ENCODE results near the gene GLI1. TPM values are rescaled to one million over a fixed set of nuclear protein-coding genes. Genes with fewer than 3 reads are reported as not detected.

Gene GLI1
- total RNA-seq, 1 donor from 2014 or later: 0.93 TPM

DNA sequence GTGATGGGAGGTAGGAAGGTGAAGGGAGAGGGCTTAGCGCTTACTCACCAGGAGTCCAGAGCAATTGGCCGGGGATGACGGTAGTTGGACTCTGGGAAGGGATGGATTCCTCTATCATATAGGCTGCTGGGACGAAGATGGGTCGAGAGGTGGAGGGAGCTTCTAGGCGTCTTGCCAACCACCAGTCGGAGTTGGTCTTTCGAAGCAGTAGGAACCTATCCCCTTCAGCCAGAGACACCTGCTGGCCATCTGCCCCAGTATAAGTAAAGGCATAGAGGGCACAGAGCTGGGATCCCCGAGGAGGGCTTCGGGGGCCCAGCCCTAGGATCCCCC, 19.4 kb downstream of the GLI1 start:
- TF ChIP-seq, protein P1, sequence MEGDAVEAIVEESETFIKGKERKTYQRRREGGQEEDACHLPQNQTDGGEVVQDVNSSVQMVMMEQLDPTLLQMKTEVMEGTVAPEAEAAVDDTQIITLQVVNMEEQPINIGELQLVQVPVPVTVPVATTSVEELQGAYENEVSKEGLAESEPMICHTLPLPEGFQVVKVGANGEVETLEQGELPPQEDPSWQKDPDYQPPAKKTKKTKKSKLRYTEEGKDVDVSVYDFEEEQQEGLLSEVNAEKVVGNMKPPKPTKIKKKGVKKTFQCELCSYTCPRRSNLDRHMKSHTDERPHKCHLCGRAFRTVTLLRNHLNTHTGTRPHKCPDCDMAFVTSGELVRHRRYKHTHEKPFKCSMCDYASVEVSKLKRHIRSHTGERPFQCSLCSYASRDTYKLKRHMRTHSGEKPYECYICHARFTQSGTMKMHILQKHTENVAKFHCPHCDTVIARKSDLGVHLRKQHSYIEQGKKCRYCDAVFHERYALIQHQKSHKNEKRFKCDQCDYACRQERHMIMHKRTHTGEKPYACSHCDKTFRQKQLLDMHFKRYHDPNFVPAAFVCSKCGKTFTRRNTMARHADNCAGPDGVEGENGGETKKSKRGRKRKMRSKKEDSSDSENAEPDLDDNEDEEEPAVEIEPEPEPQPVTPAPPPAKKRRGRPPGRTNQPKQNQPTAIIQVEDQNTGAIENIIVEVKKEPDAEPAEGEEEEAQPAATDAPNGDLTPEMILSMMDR (IDR thresholded peaks at IDR 0.05; ENCODE audit: borderline replicate concordance): no peak
- DNase-seq: no peak
- Histone ChIP-seq H3K27me3 (ENCODE audit: low read depth) (peaks cover 92% of the 10 kb centered on the region), H3K36me3 (no peaks in the 10 kb centered on the region), H3K9me3 (replicated peaks) (no peaks in the 10 kb centered on the region), H3K27ac (replicated peaks) (peak overlapping the region; percentile 41), H3K4me3 (no peak overlapping the region), H3K4me1 (peaks cover 20% of the 10 kb centered on the region)
- intact Hi-C loops (cut with micrococcal nuclease): no loop called here

GRCh38 chr12:57479376-57480115, 20.0 kb downstream of the GLI1 start, which contains the start of gene ARHGAP9:
Gene ARHGAP9 (minus strand): TSS chr12:57479866. CDS start chr12:57479406, 460 bp downstream.
- Histone ChIP-seq H3K4me1 (peaks cover 19% of the 10 kb centered on the region), H3K27me3 (ENCODE audit: low read depth) (peaks cover 87% of the 10 kb centered on the region), H3K36me3 (no peaks in the 10 kb centered on the region), H3K27ac (replicated peaks) (peak within 1 kb of the TSS; percentile 41), H3K4me3 (no peak within 1 kb of the TSS), H3K9me3 (replicated peaks) (no peaks in the 10 kb centered on the region)
- TF ChIP-seq, protein P1 (IDR thresholded peaks at IDR 0.05; ENCODE audit: borderline replicate concordance): no peak
- DNase-seq: no peak
- intact Hi-C loops (cut with micrococcal nuclease): no loop called here

DNA sequence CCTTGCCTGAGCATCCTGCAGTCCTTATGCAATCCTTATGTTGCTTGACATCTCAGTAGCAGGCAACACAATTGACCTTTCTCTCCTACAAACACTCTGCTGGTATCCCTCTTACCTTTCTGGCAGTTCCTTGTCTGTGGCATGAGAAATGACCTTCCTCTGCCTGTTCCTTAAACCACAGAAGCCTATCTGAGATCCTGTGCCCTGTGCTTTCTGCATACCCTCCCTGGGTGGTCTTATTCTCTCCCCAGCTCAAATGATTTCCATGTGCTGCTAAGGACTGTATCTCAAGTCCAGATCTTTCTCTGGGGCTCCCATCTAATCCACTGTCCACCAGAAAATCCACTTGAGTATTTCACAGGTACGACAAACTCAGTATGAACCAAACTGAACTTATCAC, 22.1 kb downstream of the GLI1 start:
- DNase-seq: no peak
- Histone ChIP-seq H3K4me3 (no peak overlapping the region), H3K9me3 (replicated peaks) (no peaks in the 10 kb centered on the region), H3K27ac (replicated peaks) (no peak overlapping the region), H3K27me3 (ENCODE audit: low read depth) (peaks cover 65% of the 10 kb centered on the region), H3K4me1 (no peaks in the 10 kb centered on the region), H3K36me3 (no peaks in the 10 kb centered on the region)
- intact Hi-C loops (cut with micrococcal nuclease): no loop called here
- TF ChIP-seq, protein P1 (IDR thresholded peaks at IDR 0.05; ENCODE audit: borderline replicate concordance): no peak

DNA sequence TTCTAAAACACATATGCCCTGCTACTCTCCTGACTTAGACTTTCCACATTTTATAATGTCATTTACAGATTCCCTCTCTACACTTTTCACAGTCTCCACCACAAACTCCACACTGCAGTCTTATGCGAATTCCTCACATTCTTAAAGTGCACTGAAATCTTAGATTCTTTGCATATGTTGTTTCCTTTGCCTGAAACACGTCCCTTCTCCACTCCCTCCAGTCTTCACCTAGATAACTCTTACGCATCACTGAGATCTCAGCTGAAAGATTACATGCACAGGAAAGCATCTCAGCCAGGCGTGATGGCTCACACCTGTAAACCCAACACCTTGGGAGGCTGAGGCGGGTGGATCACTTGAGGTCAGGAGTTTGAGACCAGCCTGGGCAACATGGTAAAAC, 23.9 kb downstream of the GLI1 start:
- intact Hi-C loops (cut with micrococcal nuclease): no loop called here
- no peaks in the 10 kb centered on the region for H3K36me3 ChIP-seq
- peaks cover 10% of the 10 kb centered on the region for H3K4me1 ChIP-seq
- H3K4me3 ChIP-seq: no peak overlapping the region
- H3K27ac ChIP-seq (replicated peaks): no peak overlapping the region
- no peak for DNase-seq
- TF ChIP-seq, protein P1 (IDR thresholded peaks at IDR 0.05; ENCODE audit: borderline replicate concordance): no peak
- H3K27me3 ChIP-seq (ENCODE audit: low read depth): peaks cover 47% of the 10 kb centered on the region
- no peaks in the 10 kb centered on the region for H3K9me3 ChIP-seq (replicated peaks)

DNA sequence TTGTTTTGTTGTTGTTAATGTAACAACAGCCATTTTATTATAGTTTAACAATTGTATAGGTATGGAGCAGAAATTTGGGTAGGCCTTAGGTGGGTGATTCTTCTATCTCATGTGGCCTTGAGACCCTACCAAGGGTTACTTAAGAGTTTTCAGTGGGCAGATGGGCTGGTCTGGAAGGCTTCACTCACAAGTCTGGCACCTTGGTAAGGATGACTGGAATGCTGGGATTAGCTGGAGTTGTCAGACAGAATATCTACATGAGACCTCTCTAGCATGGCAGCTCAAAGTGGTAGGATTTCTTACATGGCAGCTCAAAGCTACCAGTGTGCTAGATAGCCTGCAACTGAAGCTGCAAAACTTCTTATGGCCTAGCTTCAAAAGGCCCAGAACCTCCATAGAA, 26.1 kb downstream of the GLI1 start:
- no peaks in the 10 kb centered on the region for H3K9me3 ChIP-seq (replicated peaks)
- intact Hi-C loops (cut with micrococcal nuclease): no loop called here
- H3K4me3 ChIP-seq: no peak overlapping the region

More for the DNA sequence above, 26.1 kb downstream of the GLI1 start:
- H3K27me3 ChIP-seq (ENCODE audit: low read depth): peaks cover 26% of the 10 kb centered on the region
- H3K36me3 ChIP-seq: peaks cover 19% of the 10 kb centered on the region
- no peak overlapping the region for H3K27ac ChIP-seq (replicated peaks)
- TF ChIP-seq, protein P1 (IDR thresholded peaks at IDR 0.05; ENCODE audit: borderline replicate concordance): no peak
- peaks cover 25% of the 10 kb centered on the region for H3K4me1 ChIP-seq
- no peak for DNase-seq
